NB4 (cell line): ENCODE measurements around the gene ITGA11.

ENCODE experiments used
- DNase-seq: peaks from one replicate; pipeline ENCODE4 v3.0.0; 2010; ENCODE audit warnings: low read depth
- H3K4me3 ChIP-seq: one replicate; pipeline ENCODE4 v1.5.1; 2011; ENCODE audit warnings: mild to moderate bottlenecking, low read depth, low read length, moderate library complexity
- MAX ChIP-seq: IDR thresholded peaks from 2 replicates; pipeline ENCODE4 v1.6.1; 2011; ENCODE audit warnings: low read depth, low read length
- MYC ChIP-seq: IDR thresholded peaks from 2 replicates; pipeline ENCODE4 v1.6.1; 2011; ENCODE audit warnings: low read depth, low read length
- POLR2A ChIP-seq: IDR thresholded peaks from 2 replicates; pipeline ENCODE4 v1.6.1; 2011; ENCODE audit warnings: mild to moderate bottlenecking; ENCODE audit not compliant: insufficient read length; ENCODE audit errors: extremely low read depth
- TF ChIP-seq, protein P1 (sequence below): IDR thresholded peaks from one replicate; pipeline ENCODE4 v1.5.1; 2012; ENCODE audit warnings: low read depth, low read length

Gene ITGA11

GRCh38 chr15:68405378-68406250, 26.3 kb downstream of the ITGA11 start:
- no peak for TF ChIP-seq POLR2A
- no peak for TF ChIP-seq MYC
- TF ChIP-seq, protein P1, sequence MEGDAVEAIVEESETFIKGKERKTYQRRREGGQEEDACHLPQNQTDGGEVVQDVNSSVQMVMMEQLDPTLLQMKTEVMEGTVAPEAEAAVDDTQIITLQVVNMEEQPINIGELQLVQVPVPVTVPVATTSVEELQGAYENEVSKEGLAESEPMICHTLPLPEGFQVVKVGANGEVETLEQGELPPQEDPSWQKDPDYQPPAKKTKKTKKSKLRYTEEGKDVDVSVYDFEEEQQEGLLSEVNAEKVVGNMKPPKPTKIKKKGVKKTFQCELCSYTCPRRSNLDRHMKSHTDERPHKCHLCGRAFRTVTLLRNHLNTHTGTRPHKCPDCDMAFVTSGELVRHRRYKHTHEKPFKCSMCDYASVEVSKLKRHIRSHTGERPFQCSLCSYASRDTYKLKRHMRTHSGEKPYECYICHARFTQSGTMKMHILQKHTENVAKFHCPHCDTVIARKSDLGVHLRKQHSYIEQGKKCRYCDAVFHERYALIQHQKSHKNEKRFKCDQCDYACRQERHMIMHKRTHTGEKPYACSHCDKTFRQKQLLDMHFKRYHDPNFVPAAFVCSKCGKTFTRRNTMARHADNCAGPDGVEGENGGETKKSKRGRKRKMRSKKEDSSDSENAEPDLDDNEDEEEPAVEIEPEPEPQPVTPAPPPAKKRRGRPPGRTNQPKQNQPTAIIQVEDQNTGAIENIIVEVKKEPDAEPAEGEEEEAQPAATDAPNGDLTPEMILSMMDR: no peak
- TF ChIP-seq MAX: no peak
- no peak overlapping the region for H3K4me3 ChIP-seq
- no peak for DNase-seq

GRCh38 chr15:68404056-68404798, 27.7 kb downstream of the ITGA11 start:
- no peak overlapping the region for H3K4me3 ChIP-seq
- DNase-seq: no peak
- TF ChIP-seq, protein P1: no peak

DNA sequence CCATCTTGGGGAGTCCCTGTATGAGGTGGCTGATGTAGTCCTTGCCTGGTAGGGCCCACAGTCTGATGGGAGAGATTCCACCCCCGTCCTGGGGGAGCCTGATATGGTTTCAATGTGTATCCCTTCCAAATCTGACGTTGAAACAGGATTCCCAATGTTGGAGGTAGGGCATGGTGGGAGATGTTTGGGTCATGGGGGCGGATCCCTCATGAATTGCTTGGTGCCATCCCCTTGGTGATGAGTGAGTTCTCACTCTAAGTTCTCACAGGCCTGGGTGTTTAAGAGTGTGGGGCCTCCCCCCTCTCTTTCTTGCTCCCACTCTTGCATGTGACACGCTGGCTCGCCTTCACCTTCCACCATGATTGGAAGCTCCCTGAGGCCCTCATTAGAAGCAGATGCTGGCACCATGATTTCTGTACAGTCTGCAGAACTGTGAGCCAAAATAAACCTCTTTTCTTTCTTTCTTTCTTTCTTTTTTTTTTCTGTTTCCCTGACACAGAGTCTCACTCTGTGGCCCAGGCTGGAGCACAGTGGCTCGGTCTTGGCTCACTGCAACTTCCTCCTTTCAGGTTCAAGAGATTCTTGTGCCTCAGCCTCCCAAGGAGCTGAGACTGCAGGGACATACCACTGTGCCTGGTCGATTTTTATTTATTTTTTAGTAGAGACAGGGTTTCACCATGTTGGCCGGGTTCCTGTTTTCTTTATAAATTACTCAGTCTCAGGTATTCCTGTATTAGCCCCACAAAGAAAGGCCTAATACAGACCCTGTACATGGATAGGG, 28.6 kb downstream of the ITGA11 start:
- no peak for DNase-seq
- TF ChIP-seq MAX (no peak), POLR2A (no peak), MYC (no peak)
- TF ChIP-seq, protein P1: no peak
- H3K4me3 ChIP-seq: no peak overlapping the region

DNA sequence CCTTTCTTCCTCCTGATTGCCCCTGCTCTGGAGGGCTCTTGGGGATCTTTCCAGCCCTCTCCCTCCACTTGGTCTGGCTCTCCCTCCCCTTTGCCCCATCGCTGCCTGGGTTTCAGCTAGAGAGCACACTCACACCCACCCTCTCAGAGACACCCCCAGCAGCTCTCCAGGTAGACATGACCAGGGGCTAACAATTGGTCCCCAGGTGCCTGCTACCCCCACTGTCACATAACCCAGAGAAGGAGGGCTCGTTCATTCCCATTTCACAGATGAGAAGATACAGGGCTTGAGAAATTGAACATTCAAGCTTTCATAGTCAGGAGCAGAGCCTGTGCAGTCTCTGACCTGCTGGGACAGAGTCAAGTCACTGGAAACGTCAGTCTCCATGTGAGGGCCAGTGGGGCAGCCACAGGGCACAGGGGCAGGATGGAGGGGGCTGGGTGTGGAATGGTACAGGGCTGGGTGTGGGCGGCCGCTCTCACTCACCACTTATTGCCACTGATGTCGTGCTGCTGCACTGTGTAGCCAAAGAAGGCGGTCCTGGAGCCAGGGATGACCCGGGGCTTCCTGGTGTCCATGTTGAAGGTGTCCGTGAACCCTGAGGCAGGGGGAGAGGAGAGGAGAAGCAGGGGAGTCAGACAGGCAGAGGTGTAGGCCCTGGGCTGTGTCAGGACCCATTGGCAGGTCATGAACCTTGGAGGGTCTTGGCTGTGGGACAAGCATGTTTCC, 29.4 kb downstream of the ITGA11 start:
- TF ChIP-seq MAX (no peak), MYC (no peak)
- no peak for DNase-seq
- H3K4me3 ChIP-seq: no peak overlapping the region

DNA sequence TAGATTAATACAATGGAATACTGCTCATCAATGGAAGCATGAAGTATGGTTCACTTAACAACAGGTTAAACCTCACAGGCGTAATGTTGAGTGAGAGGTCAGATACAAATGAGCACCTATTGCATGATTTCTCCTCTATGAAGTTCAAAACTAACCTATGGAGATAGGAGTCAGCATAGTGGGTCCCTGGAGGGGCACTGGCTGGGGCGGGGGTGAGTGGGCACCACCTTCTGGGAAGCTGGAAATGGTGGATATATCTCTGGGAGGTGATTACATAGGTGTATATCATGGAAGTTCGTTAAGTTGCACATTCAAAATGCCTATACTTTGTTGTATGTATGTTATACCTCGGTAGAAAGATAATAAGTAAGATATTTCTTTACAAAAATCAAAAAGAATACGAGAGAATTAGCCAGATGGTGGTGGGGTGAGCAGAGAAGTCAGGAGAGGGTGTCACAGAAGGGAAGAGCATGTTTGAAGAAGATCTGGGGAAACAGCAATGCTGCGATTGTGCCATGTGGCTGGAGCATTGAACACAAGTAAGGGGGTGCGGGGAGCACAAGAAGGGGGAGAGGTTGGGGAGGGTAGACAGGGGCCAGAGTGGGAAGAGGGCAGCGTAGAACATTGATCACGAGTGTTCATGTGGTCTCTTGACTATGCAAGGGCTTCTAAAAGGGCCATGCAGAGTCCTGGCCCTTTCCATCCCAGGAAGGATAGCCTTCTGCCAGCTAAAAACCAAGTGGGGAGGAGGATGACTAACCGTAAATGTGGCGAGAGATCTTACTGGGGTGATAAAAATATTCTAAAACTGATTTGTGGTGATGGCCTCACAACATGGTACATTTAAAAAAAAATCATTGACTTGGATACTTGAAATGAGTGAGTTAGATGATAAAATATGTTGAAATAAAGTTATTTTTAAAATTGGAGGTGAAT, 30.2 kb downstream of the ITGA11 start:
- no peak for TF ChIP-seq MYC
- TF ChIP-seq POLR2A: no peak
- TF ChIP-seq, protein P1: no peak
- TF ChIP-seq MAX: no peak
- no peak overlapping the region for H3K4me3 ChIP-seq
- no peak for DNase-seq
